Measurements from ENCODE around the gene MAN1A1. TPM values are rescaled to one million over a fixed set of nuclear protein-coding genes. Genes with fewer than 3 reads are reported as not detected.

The MAN1A1 gene
- polyA plus RNA-seq, 1 donor from 2014 or later, result 4.6 TPM

- Histone ChIP-seq H3K79me2 (replicated peaks; ENCODE audit: insufficient read depth, low read length) (no peaks in the 10 kb centered on the region), H3K9me3 (ENCODE audit: low read length) (no peaks in the 10 kb centered on the region), H3K36me3 (ENCODE audit: insufficient read depth, low read length) (no peaks in the 10 kb centered on the region), H4K20me1 (ENCODE audit: insufficient read depth) (no peaks in the 10 kb centered on the region), H3K9ac (ENCODE audit: low read length) (no peak overlapping the region), H3F3A (ENCODE audit: insufficient read depth, low read length, poor library complexity, severe bottlenecking) (no peaks in the 10 kb centered on the region), H3K4me2 (ENCODE audit: low read length) (no peak overlapping the region), H3K27ac (ENCODE audit: low read length) (no peak overlapping the region), H3K4me3 (ENCODE audit: low read length) (no peak overlapping the region), H3K27me3 (ENCODE audit: insufficient read depth, low read depth, low read length) (no peaks in the 10 kb centered on the region), H3K9me2 (ENCODE audit: insufficient read depth, low read length) (no peaks in the 10 kb centered on the region), H2AFZ (ENCODE audit: low read depth, low read length) (no peak overlapping the region)
- TF ChIP-seq EP300 (conservative IDR thresholded peaks at IDR 0.05; ENCODE audit: poor library complexity, severe bottlenecking), result no peak
- no peak for TF ChIP-seq TAF1 (IDR thresholded peaks at IDR 0.05; ENCODE audit: low read depth)
- TF ChIP-seq SMC3 (conservative IDR thresholded peaks at IDR 0.05; ENCODE audit: poor library complexity), result no peak
- TF ChIP-seq POLR2AphosphoS5 (IDR thresholded peaks at IDR 0.05), result no peak
- no peak for TF ChIP-seq EZH2 (IDR thresholded peaks at IDR 0.05; ENCODE audit: borderline replicate concordance, insufficient read depth, low read length, poor library complexity, severe bottlenecking)
- TF ChIP-seq RAD21 (conservative IDR thresholded peaks at IDR 0.05), result no peak
- no peak for TF ChIP-seq MXI1 (conservative IDR thresholded peaks at IDR 0.05; ENCODE audit: poor library complexity, severe bottlenecking)
- TF ChIP-seq CTCF (IDR thresholded peaks at IDR 0.05; ENCODE audit: poor library complexity, severe bottlenecking), result no peak
- TF ChIP-seq REST (IDR thresholded peaks at IDR 0.05; ENCODE audit: borderline replicate concordance), result no peak
Measured at GRCh38 chr6:119241540-119242309, 107.8 kb downstream of the MAN1A1 start.

GRCh38 chr6:119241111-119241465 is 108.5 kb downstream of the MAN1A1 start:
- Histone ChIP-seq H3K27me3 (ENCODE audit: insufficient read depth, low read depth, low read length) (no peaks in the 10 kb centered on the region), H3K4me2 (ENCODE audit: low read length) (no peak overlapping the region), H2AFZ (ENCODE audit: low read depth, low read length) (no peak overlapping the region), H3F3A (ENCODE audit: insufficient read depth, low read length, poor library complexity, severe bottlenecking) (no peaks in the 10 kb centered on the region), H3K79me2 (replicated peaks; ENCODE audit: insufficient read depth, low read length) (no peaks in the 10 kb centered on the region), H3K9me2 (ENCODE audit: insufficient read depth, low read length) (no peaks in the 10 kb centered on the region), H4K20me1 (ENCODE audit: insufficient read depth) (no peaks in the 10 kb centered on the region), H3K4me3 (ENCODE audit: low read length) (no peak overlapping the region), H3K27ac (ENCODE audit: low read length) (no peak overlapping the region), H3K9ac (ENCODE audit: low read length) (no peak overlapping the region), H3K9me3 (ENCODE audit: low read length) (no peaks in the 10 kb centered on the region), H3K36me3 (ENCODE audit: insufficient read depth, low read length) (no peaks in the 10 kb centered on the region)
- no peak for TF ChIP-seq MXI1 (conservative IDR thresholded peaks at IDR 0.05; ENCODE audit: poor library complexity, severe bottlenecking)
- TF ChIP-seq TAF1 (IDR thresholded peaks at IDR 0.05; ENCODE audit: low read depth), result no peak
- TF ChIP-seq POLR2AphosphoS5 (IDR thresholded peaks at IDR 0.05), result no peak
- TF ChIP-seq CTCF (IDR thresholded peaks at IDR 0.05; ENCODE audit: poor library complexity, severe bottlenecking), result no peak
- no peak for TF ChIP-seq EP300 (conservative IDR thresholded peaks at IDR 0.05; ENCODE audit: poor library complexity, severe bottlenecking)
- TF ChIP-seq RAD21 (conservative IDR thresholded peaks at IDR 0.05), result no peak
- TF ChIP-seq EZH2 (IDR thresholded peaks at IDR 0.05; ENCODE audit: borderline replicate concordance, insufficient read depth, low read length, poor library complexity, severe bottlenecking), result no peak
- no peak for TF ChIP-seq SMC3 (conservative IDR thresholded peaks at IDR 0.05; ENCODE audit: poor library complexity)
- no peak for TF ChIP-seq REST (IDR thresholded peaks at IDR 0.05; ENCODE audit: borderline replicate concordance)

Data from neural cell (in vitro differentiated cells).